Neural cell (in vitro differentiated cells): Measurements from ENCODE around the gene SIGLEC12. TPM values are rescaled to one million over a fixed set of nuclear protein-coding genes. Genes with fewer than 3 reads are reported as not detected.

ENCODE experiments used
- H2AFZ ChIP-seq: fragments of 200-600, 300-800 bp; sonication (generic), shearing (Covaris generic); 2 replicates; pipeline ENCODE4 v1.6.0; 2014; ENCODE audit warnings: low read depth, mild to moderate bottlenecking, antibody characterized with exemption, low read length, moderate library complexity
- H3F3A ChIP-seq: fragments of 200-600 bp; shearing (Covaris generic); 2 replicates; pipeline ENCODE4 v1.6.1; 2016; ENCODE audit warnings: mild to moderate bottlenecking, moderate library complexity, mixed read lengths, antibody characterized with exemption, low read length; ENCODE audit not compliant: insufficient read depth, poor library complexity, severe bottlenecking
- H3K27ac ChIP-seq: fragments of 200-600, 300-800 bp; sonication (generic), shearing (Covaris generic); 2 replicates; pipeline ENCODE4 v1.5.1; 2014; ENCODE audit warnings: mild to moderate bottlenecking, low read length, moderate library complexity
- H3K27me3 ChIP-seq: fragments of 300-800, 200-600 bp; sonication (generic), shearing (Covaris generic); 2 replicates; pipeline ENCODE4 v1.6.0; 2014; ENCODE audit warnings: mild to moderate bottlenecking, low read depth, low read length, moderate library complexity; ENCODE audit not compliant: insufficient read depth
- H3K36me3 ChIP-seq: fragments of 300-800, 200-600 bp; sonication (generic), shearing (Covaris generic); 2 replicates; pipeline ENCODE4 v1.5.1; 2014; ENCODE audit warnings: mild to moderate bottlenecking, antibody characterized with exemption, low read length, moderate library complexity; ENCODE audit not compliant: insufficient read depth
- H3K4me2 ChIP-seq: fragments of 300-800, 200-600 bp; sonication (generic), shearing (Covaris generic); 2 replicates; pipeline ENCODE4 v1.6.0; 2014; ENCODE audit warnings: mild to moderate bottlenecking, low read length
- H3K4me3 ChIP-seq: fragments of 300-800, 200-600 bp; sonication (generic), shearing (Covaris generic); 2 replicates; pipeline ENCODE4 v1.5.1; 2014; ENCODE audit warnings: mild to moderate bottlenecking, low read length, moderate library complexity
- H3K79me2 ChIP-seq: fragments of 200-600 bp; shearing (Covaris generic); replicated peaks from 2 replicates; pipeline ENCODE4 v1.6.0; 2014; ENCODE audit warnings: mild to moderate bottlenecking, low read length, moderate library complexity; ENCODE audit not compliant: insufficient read depth
- H3K9ac ChIP-seq: fragments of 300-800, 200-600 bp; sonication (generic), shearing (Covaris generic); 2 replicates; pipeline ENCODE4 v1.6.1; 2016; ENCODE audit warnings: mild to moderate bottlenecking, low read length, mixed read lengths
- H3K9me2 ChIP-seq: fragments of 200-600 bp; shearing (Covaris generic); 2 replicates; pipeline ENCODE4 v1.6.1; 2016; ENCODE audit warnings: mild to moderate bottlenecking, low read length, mixed read lengths; ENCODE audit not compliant: insufficient read depth
- H3K9me3 ChIP-seq: fragments of 200-600, 300-800 bp; sonication (generic), shearing (Covaris generic); 2 replicates; pipeline ENCODE4 v1.6.1; 2016; ENCODE audit warnings: mild to moderate bottlenecking, mixed run types, low read length, moderate library complexity, mixed read lengths
- H4K20me1 ChIP-seq: fragments of 200-600 bp; shearing (Covaris generic); 2 replicates; pipeline ENCODE4 v1.6.1; 2016; ENCODE audit warnings: mild to moderate bottlenecking, mixed run types; ENCODE audit not compliant: insufficient read depth
- CTCF ChIP-seq: fragments of 450-650 bp; IDR thresholded peaks from 2 replicates; pipeline ENCODE4 v1.5.1; 2014; ENCODE audit warnings: antibody characterized with exemption, mild to moderate bottlenecking, moderate library complexity; ENCODE audit not compliant: poor library complexity, severe bottlenecking
- EP300 ChIP-seq: fragments of 450-650 bp; conservative IDR thresholded peaks from 2 replicates; pipeline ENCODE4 v1.6.1; 2014; ENCODE audit warnings: antibody characterized with exemption, mild to moderate bottlenecking, moderate library complexity; ENCODE audit not compliant: poor library complexity, severe bottlenecking
- EZH2 ChIP-seq: fragments of 200-600, 300-800 bp; shearing (Covaris generic), sonication (generic); IDR thresholded peaks from 2 replicates; pipeline ENCODE4 v1.6.1; 2014; ENCODE audit warnings: antibody characterized with exemption, low read length, borderline replicate concordance, mild to moderate bottlenecking; ENCODE audit not compliant: insufficient read depth, poor library complexity, severe bottlenecking
- MXI1 ChIP-seq: fragments of 450-650 bp; conservative IDR thresholded peaks from 2 replicates; pipeline ENCODE4 v1.6.1; 2014; ENCODE audit warnings: antibody characterized with exemption, mild to moderate bottlenecking; ENCODE audit not compliant: poor library complexity, severe bottlenecking
- POLR2AphosphoS5 ChIP-seq: IDR thresholded peaks from 2 replicates; pipeline ENCODE4 v1.6.1; 2012
- RAD21 ChIP-seq: fragments of 450-650 bp; conservative IDR thresholded peaks from 2 replicates; pipeline ENCODE4 v1.6.1; 2014; ENCODE audit warnings: antibody characterized with exemption, mild to moderate bottlenecking, moderate library complexity
- REST ChIP-seq: IDR thresholded peaks from 2 replicates; pipeline ENCODE4 v1.6.1; 2012; ENCODE audit warnings: borderline replicate concordance
- SMC3 ChIP-seq: fragments of 450-650 bp; conservative IDR thresholded peaks from 2 replicates; pipeline ENCODE4 v1.6.1; 2014; ENCODE audit warnings: antibody characterized with exemption, mild to moderate bottlenecking, moderate library complexity; ENCODE audit not compliant: poor library complexity
- TAF1 ChIP-seq: IDR thresholded peaks from 2 replicates; pipeline ENCODE4 v1.6.1; 2012; ENCODE audit warnings: low read depth
- polyA plus RNA-seq: library from polyadenylated mRNA; depleted of rRNA; stranded (reverse); fragments of >200 nt; gene quantifications from 2 replicates; pipeline ENCODE4 v1.2.3, GENCODE V29; 2014

The SIGLEC12 gene
- polyA plus RNA-seq, 1 donor from 2014 or later = not detected

GRCh38 chr19:51471527-51471926 is 30.1 kb downstream of the SIGLEC12 start:
- Histone ChIP-seq H3K9me2 (no peaks in the 10 kb centered on the region), H3K36me3 (no peaks in the 10 kb centered on the region), H3K9ac (no peak overlapping the region), H4K20me1 (no peaks in the 10 kb centered on the region), H3K4me3 (no peak overlapping the region), H3K27me3 (no peaks in the 10 kb centered on the region), H3K4me2 (no peak overlapping the region), H3K9me3 (no peaks in the 10 kb centered on the region), H3K27ac (no peak overlapping the region), H3F3A (no peaks in the 10 kb centered on the region), H3K79me2 (no peaks in the 10 kb centered on the region), H2AFZ (no peak overlapping the region)
- TF ChIP-seq MXI1 = no peak
- TF ChIP-seq RAD21 = no peak
- TF ChIP-seq SMC3 = no peak
- TF ChIP-seq EZH2 = no peak
- TF ChIP-seq CTCF = no peak
- no peak for TF ChIP-seq POLR2AphosphoS5
- TF ChIP-seq REST = no peak
- no peak for TF ChIP-seq EP300
- no peak for TF ChIP-seq TAF1

GRCh38 chr19:51470966-51471365 is 30.6 kb downstream of the SIGLEC12 start:
- H3K9me3 ChIP-seq = no peaks in the 10 kb centered on the region
- no peaks in the 10 kb centered on the region for H3K9me2 ChIP-seq
- H4K20me1 ChIP-seq = no peaks in the 10 kb centered on the region
- no peak overlapping the region for H3K4me3 ChIP-seq
- TF ChIP-seq REST = no peak
- no peak for TF ChIP-seq EZH2
- TF ChIP-seq POLR2AphosphoS5 = no peak
- no peak for TF ChIP-seq RAD21
- no peak for TF ChIP-seq CTCF
- no peak for TF ChIP-seq TAF1
- no peak for TF ChIP-seq MXI1
- TF ChIP-seq EP300 = no peak
- no peak for TF ChIP-seq SMC3
- H3K36me3 ChIP-seq = no peaks in the 10 kb centered on the region
- H3K4me2 ChIP-seq = no peak overlapping the region
- no peaks in the 10 kb centered on the region for H3K27me3 ChIP-seq
- H3K9ac ChIP-seq = no peak overlapping the region
- H3F3A ChIP-seq = no peaks in the 10 kb centered on the region
- H3K27ac ChIP-seq = no peak overlapping the region
- no peak overlapping the region for H2AFZ ChIP-seq
- H3K79me2 ChIP-seq = no peaks in the 10 kb centered on the region
